Stomach (tissue), 9 donors: ENCODE measurements around the gene GAL3ST2. TPM values are rescaled to one million over a fixed set of nuclear protein-coding genes. Genes with fewer than 3 reads are reported as not detected.

Experiments used
- DNase-seq, 2 donors: peaks; one replicate each; pipeline versions ENCODE4 v3.0.0 to v3.0.0-alpha.2; 2013 to 2019
- H3K27ac ChIP-seq, 5 donors: fragments of 200-600 bp in 4 of 5; sonication (generic) in 4 of 5; one replicate each; pipeline ENCODE4 v1.5.1; 2013 to 2019; ENCODE audit warnings: mild to moderate bottlenecking in 1 of 5, moderate library complexity in 1 of 5
- H3K27me3 ChIP-seq, 3 donors: fragments of 200-600 bp; sonication (generic); one replicate each; pipeline ENCODE4 v1.5.1; 2017 to 2019; ENCODE audit warnings: mixed run types in 1 of 3
- H3K36me3 ChIP-seq, 4 donors: fragments of 200-600 bp; sonication (generic); 1 replicate in 3 of 4; 2 replicates in 1 of 4; pipeline ENCODE4 v1.5.1; 2016 to 2019
- H3K4me1 ChIP-seq, 4 donors: fragments of 200-600 bp; sonication (generic); one replicate each; pipeline ENCODE4 v1.5.1; 2016 to 2019
- H3K4me3 ChIP-seq, 4 donors: fragments of 200-600 bp; sonication (generic) in 3 of 4; one replicate each; pipeline ENCODE4 v1.5.1; 2016 to 2019; ENCODE audit warnings: mild to moderate bottlenecking in 1 of 4
- H3K9me3 ChIP-seq, 4 donors: fragments of 200-600 bp; sonication (generic); one replicate each; pipeline ENCODE4 v1.5.1; 2016 to 2019
- CTCF ChIP-seq, 7 experiments: fragments of 450-650 bp in 4 of 7; fragments of 200-600 bp in 3 of 7; sonication (generic) in 3 of 7; IDR thresholded peaks; one replicate each; pipeline ENCODE4 v1.5.1; 2016 to 2019; ENCODE audit warnings: antibody characterized with exemption in 7 of 7, control low read depth in 2 of 7, mild to moderate bottlenecking in 1 of 7
- EP300 ChIP-seq: sonication (generic); formaldehyde crosslinking; IDR thresholded peaks from one replicate; pipeline ENCODE4 v1.6.1; 2017; ENCODE audit warnings: antibody characterized with exemption
- POLR2A ChIP-seq, 4 donors: fragments of 450-650 bp; IDR thresholded peaks; one replicate each; pipeline ENCODE4 v1.6.1; 2016; ENCODE audit warnings: antibody characterized with exemption in 4 of 4, control low read depth in 2 of 4, mild to moderate bottlenecking in 1 of 4, moderate library complexity in 1 of 4
- POLR2AphosphoS5 ChIP-seq, 3 donors: sonication (generic); formaldehyde crosslinking; IDR thresholded peaks; one replicate each; pipeline ENCODE4 v1.6.1; 2016; ENCODE audit warnings: antibody characterized with exemption in 3 of 3
- WGBS, 5 donors: extraction: QIAGEN DNeasy Blood & Tissue Kit in 3 of 5; methylation state at CpG; one replicate each; pipeline versions ENCODE4 v1.1.5 to v1.1.7; 2013 to 2018; 5-methylcytosine and 5-hydroxymethylcytosine counted together
- intact Hi-C: fragments of 100-400 bp; cut with DNase I; formaldehyde crosslinking; loops from one replicate; pipeline ENCODE4 v1.15.1; 2023; ENCODE audit warnings: low total_unique reads
- polyA plus RNA-seq, 3 donors: library from polyadenylated mRNA; stranded (reverse); fragments of 200-250 nt; gene quantifications; one replicate each; pipeline ENCODE4 v1.2.3, GENCODE V29; 2013
- total RNA-seq, 5 donors: library from RNA; depleted of rRNA; stranded (reverse); fragments of >200 nt; gene quantifications; one replicate each; pipeline versions ENCODE4 v1.1.0 to v1.2.3, GENCODE V29; 2014 to 2016
- donor health status: healthy with polysubstance abuse.
- donor health status: Bipolar disorder and iron deficiency.
- donor health status: healthy.

Gene GAL3ST2
- total and polyA plus RNA-seq, 8 donors: 311 TPM; not detected in 7

- no peak for TF ChIP-seq CTCF (IDR thresholded peaks at IDR 0.05)
- no peak for TF ChIP-seq POLR2AphosphoS5 (IDR thresholded peaks at IDR 0.05)
- TF ChIP-seq POLR2A (IDR thresholded peaks at IDR 0.05): no peak
- TF ChIP-seq EP300: no peak
- peaks cover 0 to 78% (median 33%) of the 10 kb centered on the region in 3 donors for H3K27me3 ChIP-seq
- intact Hi-C loops: no loop called here
- no peak overlapping the region for H3K27ac ChIP-seq
- peaks cover 4 to 36% (median 30%) of the 10 kb centered on the region in 4 donors for H3K4me1 ChIP-seq
- DNase-seq: peak in 1 of 2 donors; percentile 66
- 32 to 61% (median 42%) methylated on average over 18 to 29 of the region's 29 CpGs for WGBS, 5 donors
- H3K9me3 ChIP-seq: no peaks in the 10 kb centered on the region
- no peak overlapping the region for H3K4me3 ChIP-seq
- peaks cover 0 to 4% (median under 1%) of the 10 kb centered on the region in 4 donors for H3K36me3 ChIP-seq
Observed at GRCh38 chr2:241773511-241774418, 2.9 kb upstream of the GAL3ST2 start.

GRCh38 chr2:241774419-241775222 is 2.0 kb upstream of the GAL3ST2 start:
- Histone ChIP-seq H3K4me3 (no peak overlapping the region), H3K4me1 (peaks cover 4 to 36% (median 30%) of the 10 kb centered on the region in 4 donors), H3K9me3 (no peaks in the 10 kb centered on the region), H3K27ac (no peak overlapping the region), H3K27me3 (peaks cover 0 to 78% (median 33%) of the 10 kb centered on the region in 3 donors), H3K36me3 (no peaks in the 10 kb centered on the region)
- WGBS, 5 donors: 43 to 64% (median 51%) methylated on average over 27 to 40 of the region's 40 CpGs
- intact Hi-C loops: no loop called here
- peak; percentile 41 to 67 for DNase-seq
- TF ChIP-seq POLR2AphosphoS5 (IDR thresholded peaks at IDR 0.05): no peak
- TF ChIP-seq POLR2A (IDR thresholded peaks at IDR 0.05): no peak
- no peak for TF ChIP-seq EP300
- no peak for TF ChIP-seq CTCF (IDR thresholded peaks at IDR 0.05)

- no peak for TF ChIP-seq POLR2A (IDR thresholded peaks at IDR 0.05)
- no peak for TF ChIP-seq EP300
- no peak for TF ChIP-seq CTCF (IDR thresholded peaks at IDR 0.05)
- no peak for TF ChIP-seq POLR2AphosphoS5 (IDR thresholded peaks at IDR 0.05)
- 71 to 78% (median 74%) methylated on average over 29 to 34 of the region's 34 CpGs for WGBS, 5 donors
- no peak for DNase-seq
- peaks cover 4 to 36% (median 30%) of the 10 kb centered on the region in 4 donors for H3K4me1 ChIP-seq
- H3K9me3 ChIP-seq: peaks cover 0 to 5% (median 0%) of the 10 kb centered on the region in 4 donors
- H3K27ac ChIP-seq: no peak overlapping the region
- peaks cover 0 to 77% (median 33%) of the 10 kb centered on the region in 3 donors for H3K27me3 ChIP-seq
- H3K36me3 ChIP-seq: no peaks in the 10 kb centered on the region
- intact Hi-C loops: no loop called here
- no peak overlapping the region for H3K4me3 ChIP-seq
Observed at GRCh38 chr2:241775223-241776177, 1.1 kb upstream of the GAL3ST2 start.
